Embryonic facial prominence (tissue), 1 donor: ENCODE data around the gene IP6K2.
A peak's percentile ranks its signal among the peaks of the same experiment; 100 is the strongest.

Experiments
- DNase-seq: peaks from one replicate; pipeline ENCODE4 v3.0.0-alpha.2; 2016; ENCODE audit errors: extremely low spot score

The IP6K2 gene

DNA sequence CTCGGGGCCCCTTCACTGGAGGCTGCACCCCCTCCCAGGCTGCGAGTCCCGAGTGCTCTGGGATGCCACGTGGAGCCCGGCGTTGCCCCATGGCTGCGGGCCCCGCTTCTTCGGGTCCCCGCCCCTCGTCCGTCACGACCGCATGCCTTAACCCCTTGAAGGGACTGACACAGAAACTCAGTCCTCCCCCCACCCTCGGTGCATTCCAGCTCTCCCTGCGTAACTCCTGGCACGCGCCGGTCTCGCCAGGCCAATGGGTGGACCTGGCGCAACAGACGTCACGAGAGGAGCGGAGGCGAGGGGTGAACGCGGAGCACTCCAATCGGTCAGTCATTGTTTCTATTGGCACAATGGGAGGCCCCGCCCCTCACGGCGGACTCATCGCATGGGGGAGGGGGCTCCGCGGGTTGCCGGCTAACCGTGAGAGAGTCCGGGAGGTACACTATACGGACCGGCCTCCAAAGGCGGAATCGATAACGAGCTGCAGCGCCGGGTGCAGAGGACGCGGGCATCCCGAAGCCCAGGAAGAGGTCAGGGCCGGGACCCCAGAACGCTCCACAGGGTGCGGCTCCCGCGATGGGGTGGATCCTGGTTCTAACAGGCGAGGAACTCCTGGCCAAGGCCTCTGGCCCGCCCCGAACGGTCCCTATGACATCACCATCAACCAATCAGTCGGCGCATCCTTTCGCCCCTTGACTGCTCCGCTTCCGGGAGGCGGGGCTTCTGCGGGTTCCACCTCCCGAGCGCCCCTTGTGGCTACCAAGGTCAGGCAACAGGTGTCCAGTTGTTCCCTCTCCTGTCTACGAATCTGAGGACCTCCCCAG lies 53.3 kb downstream of the IP6K2 start:
- DNase-seq = peak; percentile 67

DNA sequence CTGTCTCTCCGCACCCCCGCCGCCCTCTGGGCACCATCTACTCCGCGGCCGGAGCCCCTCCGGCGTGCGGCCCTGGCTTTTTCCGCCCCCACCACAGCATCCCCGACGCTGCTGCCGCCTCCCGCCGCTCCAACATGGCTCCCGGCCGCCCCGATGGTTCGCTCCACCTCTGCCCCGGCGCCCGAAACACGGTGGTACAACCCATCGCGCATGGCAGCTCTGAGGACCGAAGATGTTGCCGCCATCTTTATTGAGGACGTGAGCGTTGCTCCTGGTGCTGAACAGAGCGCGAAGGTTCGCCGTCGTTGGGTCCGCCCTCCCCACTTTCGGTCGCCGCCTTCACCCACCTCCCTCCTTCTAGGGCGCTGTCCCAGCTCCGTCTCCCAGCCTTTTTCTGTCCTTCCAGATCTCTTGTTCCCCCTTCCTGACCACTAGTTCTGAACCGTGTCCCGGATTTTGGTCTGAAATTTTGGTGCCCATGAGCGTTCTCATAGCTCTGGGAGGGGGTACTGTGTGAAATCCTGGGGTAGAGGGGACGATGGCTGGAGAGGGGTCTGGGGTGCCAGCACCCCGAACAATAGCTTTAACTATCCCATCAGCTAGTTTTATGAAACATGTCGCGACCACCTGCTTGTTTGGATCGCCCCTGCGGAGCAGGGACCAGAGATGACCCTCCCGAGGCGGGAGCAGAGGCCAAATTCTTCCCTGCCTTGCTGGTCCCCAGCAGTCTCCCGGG lies 54.1 kb downstream of the IP6K2 start, which contains the start of gene CELSR3:
CELSR3 (minus strand) TSS at position 134 of the 736 bp plus-strand sequence. CDS start 252 bp downstream, outside the sequence.
- DNase-seq = peak; percentile 60

- DNase-seq = no peak
Measured at GRCh38 chr3:48662145-48662752, 54.8 kb downstream of the IP6K2 start.

- DNase-seq = no peak
Measured at GRCh38 chr3:48661501-48662144, 55.4 kb downstream of the IP6K2 start.

- no peak for DNase-seq
Measured at GRCh38 chr3:48660800-48661400, 56.1 kb downstream of the IP6K2 start.

DNA sequence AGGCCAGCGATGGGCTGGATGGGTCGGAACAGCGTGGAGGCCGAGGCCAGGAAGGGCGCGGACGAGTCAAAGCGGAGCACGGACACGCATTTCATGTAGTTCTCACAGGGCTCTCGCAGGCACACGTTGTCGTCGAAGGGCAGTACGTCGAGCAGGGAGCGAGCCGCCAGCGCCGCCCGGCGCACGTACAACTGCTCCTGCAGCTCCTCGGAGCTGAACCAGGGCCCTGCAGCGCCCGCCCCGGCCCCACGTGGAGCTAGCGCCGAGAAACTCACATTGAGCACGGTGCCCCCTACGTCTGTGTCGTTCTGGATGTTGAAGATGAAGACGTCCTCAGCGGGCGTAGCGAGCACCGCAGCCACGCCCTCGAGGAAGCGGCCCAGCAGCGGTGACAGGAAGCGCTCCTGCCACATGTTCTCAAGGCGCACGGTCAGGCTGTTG lies 60.2 kb downstream of the IP6K2 start:
- DNase-seq = no peak

DNA sequence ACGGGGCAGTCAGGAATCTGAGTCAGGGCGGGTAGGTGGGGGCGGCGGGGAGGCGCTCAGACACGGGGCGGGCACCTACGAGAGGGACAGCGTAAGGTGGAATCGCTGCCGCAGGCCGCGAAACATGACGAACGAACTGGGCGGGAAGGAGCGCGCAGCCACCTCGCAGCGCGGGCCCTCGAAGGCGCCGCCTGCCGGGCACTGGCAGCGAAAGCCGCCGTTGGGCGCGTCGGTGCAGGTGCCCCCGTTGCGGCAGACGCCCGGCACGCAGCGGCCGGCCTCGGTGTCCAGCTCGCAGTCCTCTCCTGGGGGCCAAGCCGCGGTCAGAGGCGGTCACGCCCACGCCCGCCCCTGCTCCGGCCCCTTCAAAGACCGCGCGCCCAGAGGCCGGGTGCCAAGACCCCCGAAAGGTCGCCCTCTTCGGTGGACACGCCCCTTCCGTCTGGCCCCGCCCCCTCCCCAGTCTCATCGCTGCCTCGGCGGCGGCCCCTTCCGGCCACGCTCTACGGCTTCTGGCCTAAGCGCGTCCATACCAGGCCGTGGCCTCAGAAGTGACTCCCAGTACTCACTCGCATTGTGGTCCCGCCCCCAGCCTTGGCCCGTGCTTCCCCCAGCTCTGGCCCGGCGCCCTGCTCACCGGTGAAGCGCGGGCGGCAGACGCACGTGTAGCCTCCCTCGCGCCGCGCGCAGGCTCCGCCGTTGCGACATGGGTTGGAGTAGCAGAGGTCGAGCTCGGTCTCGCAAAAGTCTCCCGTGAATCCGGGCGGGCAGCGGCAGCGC lies 60.8 kb downstream of the IP6K2 start:
- DNase-seq = peak; percentile 34

DNA sequence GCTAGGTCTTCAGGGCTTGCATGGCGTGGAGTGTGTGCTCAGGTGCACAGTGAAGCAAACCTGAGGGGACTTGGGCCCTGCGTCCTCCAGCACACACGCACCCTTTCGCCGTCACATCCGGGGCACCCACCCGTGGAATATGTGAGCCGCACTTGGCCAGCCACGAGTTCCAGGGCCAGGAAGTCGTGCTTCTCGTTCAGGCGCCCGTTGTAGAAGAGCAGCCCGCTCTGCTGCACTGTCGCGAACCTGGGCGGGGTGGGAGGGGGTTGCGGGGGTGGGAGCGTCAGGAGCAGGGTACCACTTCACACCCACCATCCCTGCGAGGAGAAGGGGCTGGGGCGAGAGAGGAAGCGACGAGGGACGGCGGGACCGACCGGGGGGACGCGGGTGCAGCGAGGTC lies 61.4 kb downstream of the IP6K2 start:
- no peak for DNase-seq

GRCh38 chr3:48655063-48655462 lies 62.0 kb downstream of the IP6K2 start:
- DNase-seq = no peak

GRCh38 chr3:48652923-48653715 lies 63.9 kb downstream of the IP6K2 start:
- no peak for DNase-seq

GRCh38 chr3:48651771-48652170 lies 65.2 kb downstream of the IP6K2 start:
- no peak for DNase-seq

GRCh38 chr3:48650723-48651122 lies 66.3 kb downstream of the IP6K2 start:
- DNase-seq = no peak

DNA sequence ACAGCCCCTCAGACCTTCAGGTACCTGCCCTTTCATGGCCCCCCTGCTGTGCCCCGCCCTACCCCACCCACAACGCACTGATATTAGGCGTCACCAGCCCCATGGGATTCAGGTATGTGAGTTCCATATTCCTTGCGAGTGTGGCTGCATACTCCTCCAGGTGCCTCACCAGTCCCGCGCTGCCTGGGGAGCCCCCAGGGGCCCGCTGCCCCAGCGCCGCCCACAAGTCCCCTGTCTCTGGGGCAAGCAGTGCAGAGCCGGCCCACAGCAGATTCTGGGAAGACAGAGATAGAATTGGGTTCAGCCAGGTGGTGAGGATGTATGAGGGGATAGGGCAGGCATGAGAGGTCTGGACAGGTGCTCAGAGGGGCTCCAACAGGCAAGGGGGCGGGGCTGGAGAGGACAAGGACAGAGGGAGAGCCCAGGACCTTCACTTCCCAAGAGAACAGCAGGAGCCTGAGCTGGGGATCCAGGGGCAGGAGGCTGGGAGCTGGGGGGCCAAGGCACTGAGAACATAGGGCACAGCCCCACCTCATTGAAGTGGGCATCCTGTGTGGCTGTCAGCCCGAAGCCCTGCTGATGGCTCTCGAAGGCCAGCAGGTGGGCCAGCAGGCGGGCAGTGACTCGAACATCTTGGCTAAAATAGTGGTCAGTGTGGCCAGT lies 68.7 kb downstream of the IP6K2 start:
- DNase-seq = no peak

DNA sequence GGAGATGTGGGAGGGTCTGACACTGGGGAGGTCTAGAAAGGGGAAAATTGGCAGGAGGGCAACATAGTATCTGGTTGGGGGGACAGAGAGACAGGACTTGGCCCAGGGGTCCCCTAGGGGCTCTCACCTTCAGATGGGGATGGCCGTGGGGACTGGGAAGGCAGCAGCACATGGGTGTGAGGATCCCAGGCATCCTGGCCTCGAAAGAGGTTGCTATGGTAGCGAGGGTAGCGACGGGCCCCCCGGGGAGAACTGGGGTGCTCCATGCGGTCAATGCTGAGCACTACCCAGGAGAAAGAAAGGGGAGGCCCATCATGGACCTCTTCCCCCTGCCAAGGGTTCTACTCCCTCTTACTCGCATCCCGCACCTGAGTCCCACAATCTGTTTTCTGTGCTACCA lies 69.3 kb downstream of the IP6K2 start:
- DNase-seq = no peak

GRCh38 chr3:48644898-48645760 lies 71.9 kb downstream of the IP6K2 start:
- no peak for DNase-seq

GRCh38 chr3:48642605-48643004 lies 74.4 kb downstream of the IP6K2 start:
- DNase-seq = no peak

- no peak for DNase-seq
Measured at GRCh38 chr3:48641396-48641795, 75.6 kb downstream of the IP6K2 start.

GRCh38 chr3:48639944-48640606 lies 76.9 kb downstream of the IP6K2 start:
- DNase-seq = no peak
